GM12878 (cell line): ENCODE results near the gene FANCC. TPM values are rescaled to one million over a fixed set of nuclear protein-coding genes. Genes with fewer than 3 reads are reported as not detected.

ENCODE experiments used
- ATF7 ChIP-seq: fragments of 450-650 bp; IDR thresholded peaks from 2 replicates; pipeline ENCODE4 v1.6.1; 2016; ENCODE audit warnings: low read depth, mild to moderate bottlenecking
- CBX5 ChIP-seq: sonication (generic); IDR thresholded peaks from 2 replicates; pipeline ENCODE4 v1.6.1; 2016; ENCODE audit warnings: low read depth, moderate library complexity, mild to moderate bottlenecking, inconsistent platforms
- EED ChIP-seq: sonication (generic); IDR thresholded peaks from 2 replicates; pipeline ENCODE4 v1.6.1; 2016; ENCODE audit warnings: antibody characterized with exemption, low read depth
- EP300 ChIP-seq, 2 experiments: fragments of 150-350 bp in 1 of 2; IDR thresholded peaks; 2 replicates each; pipeline ENCODE4 v1.6.1; 2011 to 2012; ENCODE audit warnings: low read depth in 2 of 2, low read length in 2 of 2, borderline replicate concordance in 1 of 2, improper control_type of control experiment in 1 of 2, inconsistent platforms in 1 of 2; ENCODE audit not compliant: control insufficient read depth in 1 of 2
- ETV6 ChIP-seq, 2 experiments: fragments of 450-650 bp in 1 of 2; IDR thresholded peaks in 1 of 2; conservative IDR thresholded peaks in 1 of 2; 2 replicates each; pipeline ENCODE4 v1.6.1; 2014; ENCODE audit warnings: antibody characterized with exemption in 1 of 2, borderline replicate concordance in 1 of 2, low read depth in 1 of 2, mild to moderate bottlenecking in 1 of 2, moderate library complexity in 1 of 2
- IKZF1 ChIP-seq: fragments of 450-650 bp; conservative IDR thresholded peaks from 2 replicates; pipeline ENCODE4 v1.6.1; 2017; ENCODE audit warnings: antibody characterized with exemption, mild to moderate bottlenecking
- IRF4 ChIP-seq: IDR thresholded peaks from 2 replicates; pipeline ENCODE4 v1.6.1; 2011; ENCODE audit warnings: low read depth, low read length
- IRF5 ChIP-seq: fragments of 450-650 bp; IDR thresholded peaks from 2 replicates; pipeline ENCODE4 v1.6.1; 2017; ENCODE audit warnings: borderline replicate concordance
- JUNB ChIP-seq: IDR thresholded peaks from 2 replicates; pipeline ENCODE4 v1.6.1; 2016; ENCODE audit warnings: antibody characterized with exemption, mild to moderate bottlenecking
- KAT2A ChIP-seq: conservative IDR thresholded peaks from 2 replicates; pipeline ENCODE4 v1.6.1; 2011; ENCODE audit warnings: low read depth, low read length; ENCODE audit not compliant: control insufficient read depth
- MTA2 ChIP-seq: fragments of 450-650 bp; IDR thresholded peaks from 2 replicates; pipeline ENCODE4 v1.6.1; 2016; ENCODE audit warnings: low read depth, mild to moderate bottlenecking, moderate library complexity
- MTA3 ChIP-seq: IDR thresholded peaks from 2 replicates; pipeline ENCODE4 v1.6.1; 2012; ENCODE audit warnings: low read length, inconsistent platforms, borderline replicate concordance
- MYC ChIP-seq: IDR thresholded peaks from 2 replicates; pipeline ENCODE4 v1.6.1; 2011; ENCODE audit warnings: mild to moderate bottlenecking, low read length, moderate library complexity, inconsistent platforms; ENCODE audit not compliant: insufficient read depth, insufficient replicate concordance, insufficient read length, severe bottlenecking
- NFYA ChIP-seq: IDR thresholded peaks from 2 replicates; pipeline ENCODE4 v1.6.1; 2011; ENCODE audit warnings: low read depth, mild to moderate bottlenecking, low read length, improper control_type of control experiment, borderline replicate concordance
- NFYB ChIP-seq: IDR thresholded peaks from 2 replicates; pipeline ENCODE4 v1.6.1; 2011; ENCODE audit warnings: low read depth, mild to moderate bottlenecking, low read length, improper control_type of control experiment, moderate library complexity; ENCODE audit not compliant: insufficient read depth
- NRF1 ChIP-seq: conservative IDR thresholded peaks from 2 replicates; pipeline ENCODE4 v1.6.1; 2011; ENCODE audit warnings: mild to moderate bottlenecking, low read depth, low read length, improper control_type of control experiment
- PKNOX1 ChIP-seq: fragments of 450-650 bp; IDR thresholded peaks from 2 replicates; pipeline ENCODE4 v1.6.1; 2016; ENCODE audit warnings: mild to moderate bottlenecking
- POLR2AphosphoS5 ChIP-seq: IDR thresholded peaks from 2 replicates; pipeline ENCODE4 v1.6.1; 2011; ENCODE audit warnings: mild to moderate bottlenecking, low read length, inconsistent platforms
- RAD51 ChIP-seq: fragments of 450-650 bp; IDR thresholded peaks from 2 replicates; pipeline ENCODE4 v1.6.1; 2016; ENCODE audit warnings: moderate library complexity, mild to moderate bottlenecking, inconsistent platforms
- SMC3 ChIP-seq: IDR thresholded peaks from 2 replicates; pipeline ENCODE4 v1.6.1; 2011; ENCODE audit warnings: low read length, improper control_type of control experiment, borderline replicate concordance
- STAT1 ChIP-seq: fragments of 450-650 bp; conservative IDR thresholded peaks from 2 replicates; pipeline ENCODE4 v1.6.1; 2014; ENCODE audit warnings: antibody characterized with exemption, mild to moderate bottlenecking
- TCF7 ChIP-seq: IDR thresholded peaks from 2 replicates; pipeline ENCODE4 v1.6.1; 2014; ENCODE audit warnings: antibody characterized with exemption, borderline replicate concordance
- YBX1 ChIP-seq: fragments of 450-650 bp; IDR thresholded peaks from 2 replicates; pipeline ENCODE4 v1.6.1; 2016; ENCODE audit warnings: antibody characterized with exemption
- ZBTB4 ChIP-seq: fragments of 450-650 bp; formaldehyde crosslinking; IDR thresholded peaks from 2 replicates; pipeline ENCODE4 v1.4.0; 2022; ENCODE audit warnings: mild to moderate bottlenecking, moderate library complexity
- ZNF207 ChIP-seq: fragments of 450-650 bp; IDR thresholded peaks from 2 replicates; pipeline ENCODE4 v1.6.1; 2014; ENCODE audit warnings: antibody characterized with exemption, mild to moderate bottlenecking, borderline replicate concordance
- ZZZ3 ChIP-seq: IDR thresholded peaks from 2 replicates; pipeline ENCODE4 v1.6.1; 2011; ENCODE audit warnings: low read depth; ENCODE audit not compliant: control insufficient read depth, insufficient read length
- polyA plus RNA-seq, 11 experiments: library from polyadenylated mRNA; depleted of rRNA in 4 of 11; unstranded in 6 of 11; stranded (reverse) in 5 of 11; fragments of >200 nt; fragmentation: Nextera tagmentation in 4 of 11; fragmentation: Illumina TruSeq in 1 of 11; extraction: Ambion mirVana in 4 of 11; extraction: Trizol in 1 of 11; gene quantifications; 1 replicate in 1 of 11; 2 replicates in 10 of 11; pipeline versions ENCODE4 v1.2.1 to v1.2.3, GENCODE V29; 2011 to 2016; ENCODE audit warnings: inconsistent platforms in 2 of 11, missing spikeins in 2 of 11, low read depth in 1 of 11
- total RNA-seq, 4 experiments: library from RNA; depleted of rRNA in 3 of 4; stranded (reverse); fragments of >200 nt in 3 of 4; fragmentation: Illumina TruSeq in 1 of 4; extraction: Trizol in 1 of 4; gene quantifications; 2 replicates each; pipeline versions ENCODE4 v1.2.1 to v1.2.3, GENCODE V29; 2013 to 2021

FANCC gene
- total and polyA plus RNA-seq, 10 of the 15 experiments (the other 5 are each of a cell fraction or from before 2014, with no cell fraction given), result 1.2 to 16.8 (median 10.5) TPM

GRCh38 chr9:95157481-95158151 is 159.9 kb downstream of the FANCC start (continued):
- peak; percentile 66 for TF ChIP-seq IKZF1
- TF ChIP-seq ZNF207, result no peak
- TF ChIP-seq IRF4, result peak; percentile 88
- TF ChIP-seq ZZZ3, result no peak
- TF ChIP-seq NRF1, result no peak
- TF ChIP-seq RAD51, result no peak
- TF ChIP-seq KAT2A, result no peak
- TF ChIP-seq ZBTB4, result no peak
- TF ChIP-seq NFYB, result no peak
- peak; percentile 56 for TF ChIP-seq ATF7
- TF ChIP-seq CBX5, result no peak
- no peak for TF ChIP-seq ETV6 (conservative IDR thresholded peaks at IDR 0.05 in 1 of 2, IDR thresholded peaks at IDR 0.05 in 1 of 2; ENCODE audit: borderline replicate concordance in 1 of 2, low read depth in 1 of 2)
- peak; percentile 28 to 48; a peak in 2 of 4 replicates for TF ChIP-seq EP300 (IDR thresholded peaks at IDR 0.05; ENCODE audit: borderline replicate concordance in 1 of 2, control insufficient read depth in 1 of 2, low read depth in 2 of 2, low read length in 2 of 2)
- TF ChIP-seq MTA2, result peak; percentile 79
- TF ChIP-seq PKNOX1, result peak; percentile 77
- no peak for TF ChIP-seq NFYA
- TF ChIP-seq EED, result 0 out of 2 replicates have a peak, but pooled peaks have one; percentile 28
- no peak for TF ChIP-seq SMC3
- TF ChIP-seq MYC, result no peak
- no peak for TF ChIP-seq IRF5
- no peak for TF ChIP-seq POLR2AphosphoS5
- TF ChIP-seq MTA3, result no peak
- TF ChIP-seq JUNB, result peak; percentile 42; the same call in 1 of the 2 replicates
- no peak for TF ChIP-seq STAT1
- TF ChIP-seq YBX1, result no peak
- TF ChIP-seq TCF7, result no peak
